Hepatocyte (in vitro differentiated cells): ENCODE data around the gene DDX10. TPM values are rescaled to one million over a fixed set of nuclear protein-coding genes. Genes with fewer than 3 reads are reported as not detected.

ENCODE experiments used
- DNase-seq: peaks from one replicate; pipeline ENCODE4 v3.0.0-alpha.2; 2016; ENCODE audit warnings: low spot score
- H2AFZ ChIP-seq: fragments of 200-600 bp; sonication (generic); 2 replicates; pipeline ENCODE4 v1.6.0; 2016; ENCODE audit warnings: antibody characterized with exemption, mild to moderate bottlenecking
- H3K27ac ChIP-seq: fragments of 200-600 bp; sonication (generic); 2 replicates; pipeline ENCODE4 v1.5.1; 2016; ENCODE audit warnings: mild to moderate bottlenecking
- H3K27me3 ChIP-seq: fragments of 200-600 bp; sonication (generic); 2 replicates; pipeline ENCODE4 v1.6.1; 2016
- H3K36me3 ChIP-seq: fragments of 200-600 bp; sonication (generic); replicated peaks from 2 replicates; pipeline ENCODE4 v1.5.1; 2016; ENCODE audit warnings: low read depth; ENCODE audit not compliant: insufficient read depth
- H3K4me1 ChIP-seq: fragments of 200-600 bp; sonication (generic); 2 replicates; pipeline ENCODE4 v1.5.1; 2016; ENCODE audit warnings: mild to moderate bottlenecking, moderate library complexity; ENCODE audit not compliant: insufficient read depth
- H3K4me2 ChIP-seq: fragments of 200-600 bp; sonication (generic); 2 replicates; pipeline ENCODE4 v1.6.0; 2016
- H3K4me3 ChIP-seq: fragments of 200-600 bp; sonication (generic); 2 replicates; pipeline ENCODE4 v1.5.1; 2016; ENCODE audit warnings: mild to moderate bottlenecking
- H3K79me2 ChIP-seq: fragments of 200-600 bp; sonication (generic); 2 replicates; pipeline ENCODE4 v1.6.0; 2017; ENCODE audit warnings: mild to moderate bottlenecking
- H3K9me2 ChIP-seq: fragments of 200-600 bp; sonication (generic); replicated peaks from 2 replicates; pipeline ENCODE4 v1.6.0; 2017; ENCODE audit warnings: mild to moderate bottlenecking; ENCODE audit not compliant: insufficient read depth
- H3K9me3 ChIP-seq: fragments of 200-600 bp; sonication (generic); 2 replicates; pipeline ENCODE4 v1.5.1; 2016; ENCODE audit warnings: low read depth, mild to moderate bottlenecking
- H4K20me1 ChIP-seq: fragments of 200-600 bp; sonication (generic); 2 replicates; pipeline ENCODE4 v1.6.0; 2016; ENCODE audit warnings: mild to moderate bottlenecking; ENCODE audit not compliant: insufficient read depth, poor library complexity, severe bottlenecking
- EZH2 ChIP-seq: fragments of 200-600 bp; sonication (generic); IDR thresholded peaks from 2 replicates; pipeline ENCODE4 v1.6.1; 2016; ENCODE audit warnings: antibody characterized with exemption, mild to moderate bottlenecking, borderline replicate concordance
- EZH2phosphoT487 ChIP-seq: fragments of 200-600 bp; sonication (generic); IDR thresholded peaks from one replicate; pipeline ENCODE4 v1.6.1; 2018; ENCODE audit warnings: antibody characterized with exemption, mild to moderate bottlenecking, low read depth, moderate library complexity; ENCODE audit not compliant: unreplicated experiment, severe bottlenecking
- WGBS: methylation state at CpG from one replicate; pipeline ENCODE4 v1.1.6; 2016; ENCODE audit warnings: low lambda C conversion rate; ENCODE audit errors: missing lambda C conversion rate; 5-methylcytosine and 5-hydroxymethylcytosine counted together
- polyA plus RNA-seq: library from polyadenylated mRNA; unstranded; fragments of >200 nt; fragmentation: Nextera tagmentation; extraction: Ambion mirVana; gene quantifications from 2 replicates; pipeline ENCODE4 v1.2.1, GENCODE V29; 2016
- total RNA-seq: library from RNA; depleted of rRNA; stranded (reverse); fragments of >200 nt; gene quantifications from 2 replicates; pipeline ENCODE4 v1.2.3, GENCODE V29; 2014
- TF ChIP-seq, protein P1 (sequence below): fragments of 200-600 bp; sonication (generic); IDR thresholded peaks from 2 replicates; pipeline ENCODE4 v1.5.1; 2016; ENCODE audit warnings: antibody characterized with exemption, mild to moderate bottlenecking; ENCODE audit not compliant: poor library complexity

The DDX10 gene
- total and polyA plus RNA-seq, 2 experiments from 2014 or later = 9.6 to 13.9 TPM

DNA sequence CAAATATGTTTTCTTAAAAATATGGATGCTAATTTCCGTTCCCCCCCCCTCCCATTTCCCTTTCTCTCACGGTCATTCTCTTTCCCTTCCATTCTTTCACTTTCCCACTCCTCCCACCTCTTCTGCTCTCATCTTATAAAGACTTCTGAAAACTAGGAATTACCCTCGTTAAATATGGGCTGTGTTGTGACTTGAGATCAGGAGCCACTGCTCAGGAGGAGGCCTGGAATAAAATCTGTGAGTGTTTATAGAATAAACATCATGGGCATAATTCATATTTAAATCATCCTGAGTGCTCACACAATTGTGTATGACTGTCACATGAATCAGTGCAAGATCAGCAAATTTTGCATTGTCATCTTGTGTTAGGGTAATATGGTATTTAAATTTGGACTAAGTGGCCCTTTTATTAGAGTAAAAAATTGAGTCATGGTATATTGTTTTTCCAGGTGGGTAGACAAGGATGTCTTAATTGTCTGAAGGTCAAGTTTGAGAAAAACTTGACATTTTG is 208.0 kb downstream of the DDX10 start:
- Histone ChIP-seq H4K20me1 (no peaks in the 10 kb centered on the region), H3K27me3 (no peaks in the 10 kb centered on the region), H3K27ac (no peak overlapping the region), H2AFZ (no peak overlapping the region), H3K4me1 (peaks cover 6% of the 10 kb centered on the region), H3K36me3 (no peaks in the 10 kb centered on the region), H3K4me3 (no peak overlapping the region), H3K79me2 (no peaks in the 10 kb centered on the region), H3K4me2 (no peak overlapping the region), H3K9me2 (no peaks in the 10 kb centered on the region), H3K9me3 (no peaks in the 10 kb centered on the region)
- 50% methylated on average over 3 of the region's 3 CpGs for WGBS
- DNase-seq = no peak
- TF ChIP-seq, protein P1, sequence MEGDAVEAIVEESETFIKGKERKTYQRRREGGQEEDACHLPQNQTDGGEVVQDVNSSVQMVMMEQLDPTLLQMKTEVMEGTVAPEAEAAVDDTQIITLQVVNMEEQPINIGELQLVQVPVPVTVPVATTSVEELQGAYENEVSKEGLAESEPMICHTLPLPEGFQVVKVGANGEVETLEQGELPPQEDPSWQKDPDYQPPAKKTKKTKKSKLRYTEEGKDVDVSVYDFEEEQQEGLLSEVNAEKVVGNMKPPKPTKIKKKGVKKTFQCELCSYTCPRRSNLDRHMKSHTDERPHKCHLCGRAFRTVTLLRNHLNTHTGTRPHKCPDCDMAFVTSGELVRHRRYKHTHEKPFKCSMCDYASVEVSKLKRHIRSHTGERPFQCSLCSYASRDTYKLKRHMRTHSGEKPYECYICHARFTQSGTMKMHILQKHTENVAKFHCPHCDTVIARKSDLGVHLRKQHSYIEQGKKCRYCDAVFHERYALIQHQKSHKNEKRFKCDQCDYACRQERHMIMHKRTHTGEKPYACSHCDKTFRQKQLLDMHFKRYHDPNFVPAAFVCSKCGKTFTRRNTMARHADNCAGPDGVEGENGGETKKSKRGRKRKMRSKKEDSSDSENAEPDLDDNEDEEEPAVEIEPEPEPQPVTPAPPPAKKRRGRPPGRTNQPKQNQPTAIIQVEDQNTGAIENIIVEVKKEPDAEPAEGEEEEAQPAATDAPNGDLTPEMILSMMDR = no peak
- TF ChIP-seq EZH2phosphoT487 (no peak), EZH2 (no peak)

DNA sequence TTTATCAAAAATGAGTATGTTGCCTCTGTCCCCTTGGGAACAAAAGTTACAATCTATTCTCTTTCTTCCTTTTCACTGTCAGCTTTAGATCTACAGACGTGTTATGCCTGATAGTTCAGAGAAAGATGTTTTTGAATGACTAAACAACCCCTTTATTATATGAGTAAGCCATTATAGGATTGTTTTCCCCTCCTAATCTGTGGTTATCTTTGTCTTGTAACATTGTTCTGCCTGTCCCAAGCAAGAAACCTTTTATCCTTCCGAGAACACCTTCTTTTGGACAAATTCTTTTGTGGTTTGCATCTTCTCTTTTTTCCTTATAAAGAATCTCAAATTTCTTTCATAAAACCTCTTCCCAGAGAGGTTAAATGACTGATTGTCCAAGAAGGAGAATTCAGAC is 208.4 kb downstream of the DDX10 start:
- no peak overlapping the region for H3K4me2 ChIP-seq
- no peaks in the 10 kb centered on the region for H4K20me1 ChIP-seq
- H3K36me3 ChIP-seq = no peaks in the 10 kb centered on the region
- no peaks in the 10 kb centered on the region for H3K9me3 ChIP-seq
- no peaks in the 10 kb centered on the region for H3K9me2 ChIP-seq
- no peak for DNase-seq
- H3K79me2 ChIP-seq = no peaks in the 10 kb centered on the region
- no peak overlapping the region for H3K27ac ChIP-seq
- H2AFZ ChIP-seq = no peak overlapping the region
- TF ChIP-seq EZH2phosphoT487 = no peak
- TF ChIP-seq, protein P1 = no peak
- no peak for TF ChIP-seq EZH2
- H3K4me3 ChIP-seq = no peak overlapping the region
- WGBS = 55% methylated on average over 2 of the region's 2 CpGs
- no peaks in the 10 kb centered on the region for H3K27me3 ChIP-seq
- peaks cover 6% of the 10 kb centered on the region for H3K4me1 ChIP-seq

DNA sequence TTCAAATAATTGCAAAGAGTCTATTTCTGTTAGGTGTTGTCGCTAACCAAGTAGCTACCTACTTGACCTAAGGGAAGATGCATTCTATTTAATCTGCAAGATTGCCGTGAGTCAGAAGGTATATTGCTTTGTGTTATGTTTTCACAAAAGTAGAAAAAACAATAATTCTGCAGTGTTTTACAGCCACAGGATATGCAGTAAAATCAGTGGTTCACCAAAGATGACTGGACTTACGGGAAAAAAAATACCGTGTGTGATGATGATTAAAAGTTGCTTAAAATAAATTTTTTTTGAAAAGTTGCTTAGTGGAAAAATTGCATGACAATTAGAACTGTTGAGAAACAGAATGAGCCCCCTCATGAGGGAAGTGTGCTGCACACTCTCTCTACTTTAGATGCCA is 209.1 kb downstream of the DDX10 start:
- Histone ChIP-seq H3K4me2 (no peak overlapping the region), H3K27me3 (no peaks in the 10 kb centered on the region), H4K20me1 (no peaks in the 10 kb centered on the region), H2AFZ (no peak overlapping the region), H3K27ac (no peak overlapping the region), H3K36me3 (no peaks in the 10 kb centered on the region), H3K4me3 (no peak overlapping the region), H3K9me2 (no peaks in the 10 kb centered on the region), H3K79me2 (no peaks in the 10 kb centered on the region), H3K9me3 (no peaks in the 10 kb centered on the region), H3K4me1 (peaks cover 6% of the 10 kb centered on the region)
- WGBS = 76% methylated on average over 4 of the region's 4 CpGs
- TF ChIP-seq EZH2 = no peak
- TF ChIP-seq EZH2phosphoT487 = no peak
- TF ChIP-seq, protein P1 = no peak
- no peak for DNase-seq

DNA sequence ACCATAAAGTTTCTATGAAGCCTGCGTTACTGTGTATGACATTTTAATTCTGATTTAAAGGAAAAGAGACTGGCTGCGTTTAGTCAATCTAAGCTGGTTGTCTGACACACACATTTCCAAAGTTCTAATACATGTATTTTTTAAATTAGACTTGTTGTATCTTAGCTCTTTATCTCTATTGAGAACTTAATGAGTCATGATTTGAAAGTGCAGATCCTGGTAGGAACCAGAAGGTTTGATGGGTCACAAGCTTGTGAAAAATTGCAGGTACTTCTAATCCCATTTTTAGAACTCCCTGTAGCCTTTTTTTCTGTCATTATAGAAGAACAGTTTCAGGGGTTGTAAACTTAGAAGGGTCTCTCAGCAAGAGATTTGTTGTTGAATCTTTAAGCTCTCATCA is 210.3 kb downstream of the DDX10 start:
- H3K4me2 ChIP-seq = no peak overlapping the region
- H3K4me1 ChIP-seq = peaks cover 2% of the 10 kb centered on the region
- TF ChIP-seq, protein P1 = no peak
- no peak for TF ChIP-seq EZH2phosphoT487
- TF ChIP-seq EZH2 = no peak
- no peak for DNase-seq
- WGBS = 89% methylated on average over 2 of the region's 2 CpGs
- H4K20me1 ChIP-seq = no peaks in the 10 kb centered on the region
- H3K27ac ChIP-seq = no peak overlapping the region
- H3K9me2 ChIP-seq = no peaks in the 10 kb centered on the region
- no peaks in the 10 kb centered on the region for H3K27me3 ChIP-seq
- H3K4me3 ChIP-seq = no peak overlapping the region
- no peaks in the 10 kb centered on the region for H3K36me3 ChIP-seq
- H2AFZ ChIP-seq = no peak overlapping the region
- H3K79me2 ChIP-seq = no peaks in the 10 kb centered on the region
- no peaks in the 10 kb centered on the region for H3K9me3 ChIP-seq
